ENCODE data around the gene PRPF40A. TPM values are rescaled to one million over a fixed set of nuclear protein-coding genes. Genes with fewer than 3 reads are reported as not detected.
A peak's percentile ranks its signal among the peaks of the same experiment; 100 is the strongest.

PRPF40A gene
- total RNA-seq, 2 donors from 2014 or later = 62.0 to 133 TPM

- TF ChIP-seq CTCF (IDR thresholded peaks at IDR 0.05) = no peak
- Histone ChIP-seq H3K9me3 (no peaks in the 10 kb centered on the region), H3K27me3 (replicated peaks; ENCODE audit: insufficient read depth) (no peaks in the 10 kb centered on the region), H3K4me3 (no peak overlapping the region), H3K4me1 (ENCODE audit: control insufficient read depth in 1 of 2, low read depth in 2 of 2) (peaks cover 4 to 11% of the 10 kb centered on the region in 2 donors), H3K27ac (no peak overlapping the region), H3K36me3 (no peaks in the 10 kb centered on the region)
- DNase-seq (ENCODE audit: low spot score) (no peak), ATAC-seq (ENCODE audit: insufficient number of reproducible peaks, low FRiP score, low read depth) (peak; percentile 11)
Measured at GRCh38 chr2:152693033-152693432, 24.2 kb downstream of the PRPF40A start.

- ATAC-seq (ENCODE audit: insufficient number of reproducible peaks, low FRiP score, low read depth) = no peak
- Histone ChIP-seq H3K27ac (no peak overlapping the region), H3K4me1 (ENCODE audit: control insufficient read depth in 1 of 2, low read depth in 2 of 2) (peaks cover 3 to 6% of the 10 kb centered on the region in 2 donors), H3K36me3 (no peaks in the 10 kb centered on the region), H3K4me3 (no peak overlapping the region), H3K9me3 (no peaks in the 10 kb centered on the region), H3K27me3 (replicated peaks; ENCODE audit: insufficient read depth) (no peaks in the 10 kb centered on the region)
- no peak for TF ChIP-seq CTCF (IDR thresholded peaks at IDR 0.05)
- no peak for DNase-seq (ENCODE audit: low spot score)
Measured at GRCh38 chr2:152686321-152686720, 30.9 kb downstream of the PRPF40A start.

GRCh38 chr2:152683400-152683799, 33.9 kb downstream of the PRPF40A start:
- Histone ChIP-seq H3K4me3 (no peak overlapping the region), H3K36me3 (peaks cover 16% of the 10 kb centered on the region), H3K9me3 (no peaks in the 10 kb centered on the region), H3K27ac (no peak overlapping the region), H3K27me3 (replicated peaks; ENCODE audit: insufficient read depth) (no peaks in the 10 kb centered on the region), H3K4me1 (ENCODE audit: control insufficient read depth in 1 of 2, low read depth in 2 of 2) (peaks cover 0 to 3% of the 10 kb centered on the region in 2 donors)
- no peak for DNase-seq (ENCODE audit: low spot score)
- ATAC-seq (ENCODE audit: insufficient number of reproducible peaks, low FRiP score, low read depth) = no peak
- TF ChIP-seq CTCF (IDR thresholded peaks at IDR 0.05) = no peak

- H3K9me3 ChIP-seq = no peaks in the 10 kb centered on the region
- peaks cover 17% of the 10 kb centered on the region for H3K36me3 ChIP-seq
- TF ChIP-seq CTCF (IDR thresholded peaks at IDR 0.05) = no peak
- ATAC-seq (ENCODE audit: insufficient number of reproducible peaks, low FRiP score, low read depth) (no peak), DNase-seq (ENCODE audit: low spot score) (no peak)
- no peak overlapping the region for H3K27ac ChIP-seq
- H3K4me1 ChIP-seq (ENCODE audit: control insufficient read depth in 1 of 2, low read depth in 2 of 2) = peaks cover 0 to 3% of the 10 kb centered on the region in 2 donors
- H3K4me3 ChIP-seq = no peak overlapping the region
- no peaks in the 10 kb centered on the region for H3K27me3 ChIP-seq (replicated peaks; ENCODE audit: insufficient read depth)
Measured at GRCh38 chr2:152682663-152683062, 34.6 kb downstream of the PRPF40A start.

- Histone ChIP-seq H3K36me3 (peaks cover 32% of the 10 kb centered on the region), H3K27ac (no peak overlapping the region), H3K27me3 (replicated peaks; ENCODE audit: insufficient read depth) (no peaks in the 10 kb centered on the region), H3K9me3 (no peaks in the 10 kb centered on the region), H3K4me1 (ENCODE audit: control insufficient read depth in 1 of 2, low read depth in 2 of 2) (peaks cover 0 to 3% of the 10 kb centered on the region in 2 donors), H3K4me3 (no peak overlapping the region)
- ATAC-seq (ENCODE audit: insufficient number of reproducible peaks, low FRiP score, low read depth) = no peak
- no peak for DNase-seq (ENCODE audit: low spot score)
- TF ChIP-seq CTCF (IDR thresholded peaks at IDR 0.05) = no peak
Measured at GRCh38 chr2:152678808-152679207, 38.5 kb downstream of the PRPF40A start.

All from thoracic aorta (tissue), 2 donors.